AG09309 (cell line): ENCODE results near the gene S1PR4.

Source experiments
- DNase-seq: peaks from one replicate; pipeline ENCODE4 v3.0.0-alpha.2; 2010; ENCODE audit warnings: low read depth
- H3K4me3 ChIP-seq: 2 replicates; pipeline ENCODE4 v1.5.1; 2011; ENCODE audit warnings: mild to moderate bottlenecking, low read depth, low read length, moderate library complexity; ENCODE audit not compliant: control insufficient read depth
- CTCF ChIP-seq: IDR thresholded peaks from 2 replicates; pipeline ENCODE4 v1.5.1; 2011; ENCODE audit warnings: mild to moderate bottlenecking, low read depth, low read length, inconsistent platforms; ENCODE audit not compliant: insufficient read depth, control insufficient read depth; ENCODE audit errors: missing control alignments

S1PR4 gene

DNA sequence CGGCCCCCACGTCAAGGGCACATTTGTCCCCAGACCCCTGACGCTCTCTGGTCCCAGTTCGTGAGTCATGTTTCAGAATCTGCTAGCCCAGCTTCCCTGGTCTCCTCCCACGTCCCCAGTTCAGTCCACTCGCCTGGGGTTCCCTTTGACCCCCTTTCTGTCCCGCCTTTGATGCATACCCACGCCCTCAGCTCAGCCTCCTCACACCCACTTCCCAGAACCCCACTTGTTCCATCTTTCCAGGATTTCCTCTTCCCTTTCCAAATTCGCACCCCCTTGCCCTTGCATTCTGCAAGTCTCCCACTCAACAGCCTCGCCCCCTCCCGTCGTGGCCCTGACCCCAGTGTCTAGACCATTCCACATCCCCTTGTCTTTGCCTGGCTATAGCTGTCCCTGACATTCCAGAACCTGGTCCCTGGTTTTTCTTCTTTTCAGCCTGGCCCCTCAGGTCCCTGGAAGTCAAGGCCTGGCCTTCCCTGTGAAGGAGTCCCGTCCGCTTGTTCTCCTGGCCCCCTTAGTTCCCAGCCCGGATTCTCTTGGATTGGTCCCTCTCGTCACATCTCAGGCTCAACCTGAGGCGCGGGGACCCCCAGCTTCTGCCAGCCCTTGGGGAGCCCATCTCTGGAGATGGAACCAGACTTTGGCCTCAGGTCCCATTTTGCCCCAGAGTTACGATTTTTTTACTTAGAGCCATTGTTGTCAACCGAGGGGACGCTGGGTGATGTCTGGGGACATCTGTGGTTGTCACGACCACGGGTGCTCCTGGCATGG lies 8.5 kb downstream of the S1PR4 start:
- no peak for TF ChIP-seq CTCF
- H3K4me3 ChIP-seq, result peak overlapping the region; percentile 63
- DNase-seq, result no peak

GRCh38 chr19:3187662-3188511 lies 9.3 kb downstream of the S1PR4 start:
- TF ChIP-seq CTCF, result no peak
- no peak overlapping the region for H3K4me3 ChIP-seq
- DNase-seq, result no peak

- H3K4me3 ChIP-seq, result no peak overlapping the region
- no peak for TF ChIP-seq CTCF
- no peak for DNase-seq
These were observed 10.3 kb downstream of the S1PR4 start for GRCh38 chr19:3188627-3189596.

- no peak for DNase-seq
- no peak overlapping the region for H3K4me3 ChIP-seq
- no peak for TF ChIP-seq CTCF
These were observed 11.3 kb downstream of the S1PR4 start for GRCh38 chr19:3189702-3190469.

DNA sequence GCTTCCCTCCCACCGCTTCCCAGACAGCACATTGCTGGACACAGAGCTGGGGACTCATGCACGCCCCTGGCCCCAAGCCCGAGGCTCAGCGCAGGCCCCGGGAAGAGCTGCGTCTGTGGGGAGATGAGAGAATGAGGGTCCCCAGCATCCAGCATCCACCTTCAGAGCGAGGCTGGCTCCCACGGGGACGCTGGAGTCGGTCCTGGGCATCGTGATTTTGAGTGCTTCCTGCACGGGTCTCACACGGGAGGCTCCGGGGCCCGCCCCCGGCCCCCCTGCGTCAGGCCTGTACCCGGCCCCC lies 11.9 kb downstream of the S1PR4 start:
- no peak for TF ChIP-seq CTCF
- H3K4me3 ChIP-seq, result no peak overlapping the region
- no peak for DNase-seq
